Left hindlimb (tissue), 1 donor: Measurements from ENCODE around the gene DDIT4L.
"Not testable (repeated sequence)": the region's sequence is repeated elsewhere in the genome, so short reads cannot be mapped to it uniquely, and the experiment has no call there.

ENCODE experiments used
- DNase-seq: peaks from one replicate; pipeline ENCODE4 v3.0.0-alpha.2; 2018

The DDIT4L gene

GRCh38 chr4:100189820-100190642 lies at the start of gene DDIT4L:
TSS of gene DDIT4L (minus strand) at chr4:100190468. CDS start at chr4:100189983, 485 bp downstream.
- peak; percentile 79 for DNase-seq

- no peak for DNase-seq
These were observed 49.7 kb upstream of the DDIT4L start for GRCh38 chr4:100240008-100240407.

GRCh38 chr4:100224721-100225120 lies 34.5 kb upstream of the DDIT4L start:
- DNase-seq: no peak

GRCh38 chr4:100224160-100224559 lies 33.9 kb upstream of the DDIT4L start:
- DNase-seq: no peak

GRCh38 chr4:100208964-100209363 lies 18.7 kb upstream of the DDIT4L start:
- no peak for DNase-seq

GRCh38 chr4:100208459-100208858 lies 18.2 kb upstream of the DDIT4L start:
- no peak for DNase-seq

- no peak for DNase-seq
These were observed 16.6 kb upstream of the DDIT4L start for GRCh38 chr4:100206850-100207249.

GRCh38 chr4:100198061-100198460 lies 7.8 kb upstream of the DDIT4L start:
- DNase-seq: no peak

- not testable (repeated sequence) for DNase-seq
These were observed 6.3 kb upstream of the DDIT4L start for GRCh38 chr4:100196388-100197071.

- no peak for DNase-seq
These were observed 654 bp upstream of the DDIT4L start for GRCh38 chr4:100190643-100191600.

GRCh38 chr4:100188829-100189228 lies 1.4 kb downstream of the DDIT4L start:
- no peak for DNase-seq

- no peak for DNase-seq
These were observed 2.5 kb downstream of the DDIT4L start for GRCh38 chr4:100187781-100188180.

- no peak for DNase-seq
These were observed 5.5 kb downstream of the DDIT4L start for GRCh38 chr4:100184787-100185186.

GRCh38 chr4:100177855-100178254 lies 12.4 kb downstream of the DDIT4L start:
- DNase-seq: no peak

GRCh38 chr4:100177126-100177525 lies 13.1 kb downstream of the DDIT4L start:
- no peak for DNase-seq

- DNase-seq: no peak
These were observed 14.4 kb downstream of the DDIT4L start for GRCh38 chr4:100175858-100176257.

- no peak for DNase-seq
These were observed 15.3 kb downstream of the DDIT4L start for GRCh38 chr4:100174985-100175383.

GRCh38 chr4:100170986-100171385 lies 19.3 kb downstream of the DDIT4L start:
- DNase-seq: no peak

GRCh38 chr4:100169491-100170485 lies 20.5 kb downstream of the DDIT4L start:
- no peak for DNase-seq

- DNase-seq: no peak
These were observed 21.7 kb downstream of the DDIT4L start for GRCh38 chr4:100168521-100168920.

GRCh38 chr4:100166297-100167039 lies 23.8 kb downstream of the DDIT4L start:
- no peak for DNase-seq
